Measurements from ENCODE around the gene RAB27A.

Gene RAB27A

DNA sequence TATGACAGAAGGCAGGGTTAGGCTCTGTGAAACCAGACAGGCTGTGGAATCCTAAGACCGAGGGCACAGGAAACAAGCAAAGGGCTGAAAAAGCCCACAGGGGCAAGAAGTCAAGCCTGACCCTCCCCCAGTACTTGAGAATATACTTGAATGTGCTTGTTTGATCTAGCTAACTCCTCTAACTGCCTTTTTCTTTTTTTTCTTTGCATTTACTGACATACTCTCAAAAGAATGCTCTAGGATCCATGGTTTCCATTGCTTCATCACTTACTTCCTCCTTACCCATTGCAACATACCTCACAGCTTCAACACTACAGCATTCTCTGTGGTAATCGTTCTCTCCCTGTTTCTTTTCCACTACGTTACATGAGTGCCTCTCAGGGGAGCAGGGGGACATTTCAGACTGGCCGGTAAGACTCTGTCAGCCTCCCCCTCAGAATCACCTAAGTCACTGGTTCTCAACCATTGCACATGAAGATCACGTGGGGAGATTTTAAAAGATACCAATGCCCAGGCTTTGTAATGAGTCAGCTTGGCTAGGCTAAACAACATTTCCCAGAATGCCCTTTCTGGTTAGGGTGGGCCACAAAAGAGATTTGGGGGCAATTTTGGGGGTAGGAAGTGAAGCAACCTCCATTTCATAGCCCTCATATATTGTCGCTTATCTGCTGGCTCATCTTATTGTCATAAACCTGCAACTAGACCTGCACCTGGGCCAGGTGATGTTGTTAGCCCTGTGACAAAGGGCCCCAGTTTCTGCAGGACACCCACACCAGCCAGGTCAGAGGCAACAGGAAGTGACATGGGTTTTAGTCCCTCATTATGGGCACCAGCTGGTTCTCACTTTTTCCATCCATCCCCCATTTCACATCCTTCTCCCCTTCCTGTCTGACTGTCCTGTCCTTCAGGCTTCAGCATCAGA is 68.3 kb downstream of the RAB27A start:
- DNase-seq: peak; percentile 16

DNA sequence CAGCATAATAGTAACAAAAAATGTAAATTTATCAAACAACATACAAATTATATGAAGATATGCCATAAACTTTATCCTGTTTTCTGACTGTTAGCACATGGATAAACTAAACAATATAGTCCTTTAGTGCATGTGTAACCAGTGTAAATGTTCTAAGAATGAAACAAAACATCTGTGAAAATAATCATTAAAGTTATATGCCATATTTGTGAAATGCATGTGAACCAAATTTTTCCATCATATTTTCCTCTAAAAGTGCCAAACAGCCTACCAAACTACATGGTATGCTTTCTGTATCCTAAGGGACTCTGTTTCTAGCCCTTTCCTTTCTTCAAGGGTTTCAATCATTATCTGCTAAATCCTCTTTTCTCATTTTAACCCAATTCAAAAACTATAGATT is 69.0 kb downstream of the RAB27A start:
- DNase-seq: no peak

DNA sequence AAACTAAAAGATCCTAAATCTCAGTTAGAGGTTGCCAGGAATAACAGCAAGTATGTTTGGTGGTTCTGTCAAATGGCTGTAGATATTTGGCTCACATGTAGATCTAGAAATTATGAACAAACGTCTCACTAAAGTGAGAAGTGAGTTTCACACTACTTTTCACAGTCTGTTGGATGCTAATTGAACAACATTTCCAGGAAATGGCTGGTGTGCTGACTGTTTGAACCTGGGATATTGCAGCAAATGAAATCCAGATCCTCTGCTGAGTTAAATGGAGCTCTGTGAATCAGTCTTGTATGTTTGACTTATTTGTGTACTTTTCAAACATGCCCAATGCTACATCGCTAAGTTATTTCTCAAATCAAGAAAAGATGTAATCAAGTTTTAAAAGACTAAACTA is 71.6 kb downstream of the RAB27A start:
- no peak for DNase-seq

DNA sequence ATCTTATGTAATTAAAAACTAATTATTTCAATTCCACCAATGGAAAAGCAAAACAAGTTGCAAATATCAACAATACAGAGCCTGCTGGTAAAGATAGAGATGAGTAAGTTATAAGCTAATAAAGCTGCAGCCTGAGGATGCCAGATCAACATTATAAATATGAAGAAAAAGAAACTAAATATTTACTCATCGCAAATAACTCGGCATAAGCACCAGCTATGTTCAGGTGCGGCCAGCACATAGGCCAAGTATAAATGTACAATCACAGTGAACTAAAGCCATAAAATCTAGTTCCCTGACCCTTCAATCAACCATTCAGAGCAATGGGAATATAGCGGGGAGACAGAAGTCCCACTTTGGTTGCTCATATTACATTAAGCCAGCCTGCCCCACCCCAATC is 85.1 kb downstream of the RAB27A start:
- DNase-seq: no peak

DNA sequence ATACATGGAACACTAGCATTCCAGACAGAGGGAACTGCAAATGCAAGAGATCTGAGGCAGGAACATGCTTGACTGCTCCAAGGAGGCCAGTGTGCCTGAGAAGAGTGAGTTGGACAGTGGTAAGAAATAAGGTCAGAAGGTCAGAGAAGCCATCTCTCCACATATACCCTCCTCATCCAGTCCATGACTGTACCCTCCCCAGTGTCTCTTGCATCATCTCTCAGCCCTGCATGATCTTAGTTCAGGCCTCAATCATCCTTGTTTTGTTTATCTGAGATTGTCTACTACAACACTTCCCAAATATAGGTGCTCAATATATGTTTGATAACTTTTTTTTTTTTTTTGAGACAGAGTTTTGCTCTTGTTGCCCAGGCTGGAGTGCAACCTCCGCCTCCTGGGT is 87.4 kb downstream of the RAB27A start:
- DNase-seq: no peak

DNA sequence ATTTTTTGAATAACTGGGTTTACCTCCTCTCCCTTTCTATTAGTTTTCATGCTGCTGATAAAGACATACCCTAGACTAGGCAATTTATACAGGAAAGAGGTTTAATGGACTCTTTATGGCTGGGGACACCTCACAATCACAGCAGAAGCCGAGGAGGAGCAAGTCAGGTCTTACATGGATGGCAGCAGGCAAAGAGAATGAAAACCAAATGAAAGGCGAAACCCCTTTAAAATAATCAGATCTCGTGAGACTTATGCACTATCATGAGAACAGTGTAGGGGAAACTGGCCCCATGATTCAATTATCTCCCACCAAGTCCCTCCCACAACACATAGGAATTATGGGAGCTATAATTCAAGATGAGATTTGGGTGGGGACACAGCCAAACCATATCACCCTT is 90.9 kb downstream of the RAB27A start:
- no peak for DNase-seq

DNA sequence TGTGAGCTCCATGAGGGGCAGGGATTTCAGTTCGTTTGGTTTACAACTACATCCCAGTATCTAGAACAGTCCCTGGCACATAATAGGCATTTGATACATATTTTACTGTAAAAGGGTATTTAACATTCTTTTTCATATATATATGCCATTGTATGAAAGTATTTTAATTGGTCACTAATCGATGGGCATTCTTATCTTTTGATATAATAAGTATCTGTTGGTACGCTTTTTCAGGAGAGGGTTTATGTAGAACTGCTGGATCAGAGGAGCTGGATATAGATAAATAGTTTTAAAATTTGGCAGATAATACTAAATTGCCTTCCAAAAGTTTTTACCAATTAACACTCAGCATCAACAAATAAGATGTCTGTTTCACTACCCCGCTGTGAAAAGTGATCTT is 91.9 kb downstream of the RAB27A start:
- DNase-seq: no peak

DNA sequence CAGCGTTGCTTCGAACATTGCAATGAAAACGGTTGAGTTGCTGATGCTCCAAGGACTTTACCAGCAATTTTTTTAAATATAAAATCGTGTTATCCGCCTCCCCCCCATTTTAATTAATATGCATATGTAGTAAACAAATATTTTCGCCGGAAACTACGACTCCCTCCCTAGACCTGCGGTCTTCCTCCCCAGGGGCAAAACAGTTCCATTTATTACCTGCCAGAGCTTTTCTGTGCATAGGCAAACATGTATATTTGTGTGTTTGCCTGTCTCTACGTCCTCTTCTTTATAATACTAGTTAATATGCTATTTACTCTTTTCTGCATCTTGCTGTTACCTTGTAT is 92.3 kb downstream of the RAB27A start:
- no peak for DNase-seq

DNA sequence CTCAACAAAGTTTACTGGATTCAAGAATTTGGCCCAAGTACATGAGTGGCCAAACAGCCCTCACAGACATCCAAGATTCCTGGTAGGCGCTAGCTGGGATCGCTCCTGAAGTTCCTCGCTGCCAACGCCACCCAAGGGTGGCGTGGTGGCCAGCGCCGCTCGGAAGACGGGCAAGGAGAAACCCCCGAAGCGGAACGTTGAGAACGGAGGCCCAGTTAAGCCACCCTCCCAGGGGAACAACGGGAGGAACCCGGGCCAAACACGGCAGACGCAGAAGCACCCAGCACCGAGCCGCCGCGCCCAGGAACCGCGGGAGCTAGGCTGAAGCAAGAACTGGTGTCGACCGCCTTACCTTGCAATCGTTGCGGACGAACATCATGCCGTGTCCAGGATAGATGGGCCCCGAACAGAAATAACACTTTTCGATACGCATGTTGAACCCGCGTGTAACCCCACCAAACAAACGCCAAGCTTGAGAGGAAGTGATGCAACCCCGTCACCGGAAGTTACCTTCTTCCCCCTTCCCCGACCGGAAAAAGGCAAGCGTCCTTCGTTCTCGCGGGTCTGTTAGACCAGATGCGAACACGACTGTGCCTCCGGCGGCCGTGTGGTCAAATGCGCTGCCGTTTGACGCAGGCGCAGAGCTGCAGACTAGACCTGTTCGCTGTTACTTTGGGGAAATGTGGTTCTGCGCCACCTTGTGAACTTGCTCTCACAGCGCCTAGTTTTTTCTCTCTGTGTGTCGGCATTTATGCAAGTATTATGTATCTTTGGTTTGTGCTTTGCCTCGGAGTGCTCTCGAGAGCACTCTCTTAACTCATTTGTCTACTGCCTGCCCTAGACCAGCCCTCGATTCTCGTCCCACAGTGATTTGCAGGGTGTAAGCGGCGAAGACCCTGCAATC is 92.9 kb downstream of the RAB27A start, which contains the start of gene RSL24D1:
Gene RSL24D1 (minus strand): TSS at position 484 of the 904 bp plus-strand sequence. CDS start 51 bp downstream, at position 433.
- DNase-seq: peak; percentile 95

DNA sequence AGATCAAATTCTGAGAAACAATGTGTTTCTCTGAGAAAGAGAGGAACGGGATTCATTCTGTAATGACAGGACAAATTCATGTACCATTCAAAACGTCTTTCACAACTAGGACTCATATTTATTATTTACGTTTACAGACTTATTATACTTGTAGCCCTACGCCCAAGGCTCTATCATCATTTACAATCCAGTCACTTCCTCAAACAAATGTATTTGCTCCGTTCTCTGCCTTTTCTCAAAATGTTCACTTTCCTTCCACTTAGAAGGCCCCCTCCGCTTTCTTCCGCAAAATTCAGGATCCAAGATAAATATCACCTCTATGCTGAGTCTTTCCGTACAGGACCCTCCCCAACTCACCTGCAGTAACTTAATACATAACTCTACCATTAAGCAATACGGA is 93.6 kb downstream of the RAB27A start:
- DNase-seq: no peak

DNA sequence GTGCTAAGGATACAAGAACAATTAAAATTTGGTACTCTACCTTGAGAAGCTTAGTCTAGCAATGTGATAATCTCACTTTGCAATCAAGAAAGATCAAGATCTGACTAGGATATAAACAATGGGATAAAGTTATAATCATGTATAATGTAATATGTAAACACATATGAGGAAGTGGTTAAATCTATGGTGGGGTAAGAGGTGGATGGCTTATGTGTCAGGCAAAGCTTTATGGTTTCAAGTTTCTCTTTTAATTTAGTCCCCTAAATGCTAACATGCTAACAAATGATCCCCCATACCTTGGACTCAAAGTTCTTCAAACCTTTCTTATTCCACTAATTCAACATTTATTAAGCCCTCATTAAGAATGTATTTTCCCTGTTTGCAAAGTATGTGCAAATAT is 95.4 kb downstream of the RAB27A start:
- DNase-seq: no peak

DNA sequence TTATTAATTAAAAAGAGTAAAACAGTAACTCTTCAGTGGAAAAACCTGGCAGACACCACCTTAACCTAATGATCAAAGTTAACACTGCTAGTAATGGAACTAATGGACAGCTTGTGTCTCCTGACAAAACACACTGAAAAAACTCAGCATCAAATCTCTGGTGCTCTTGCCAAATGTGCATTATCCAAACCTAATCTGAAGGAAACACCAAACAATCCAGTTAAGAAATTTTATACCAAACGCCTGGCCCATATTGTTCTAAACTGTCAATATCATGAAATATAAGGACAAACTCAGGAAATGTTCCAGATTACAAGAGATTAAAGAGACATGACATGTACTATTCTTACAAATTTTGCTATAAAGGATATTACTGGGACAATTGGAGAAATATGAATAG is 103.3 kb downstream of the RAB27A start:
- DNase-seq: no peak

DNA sequence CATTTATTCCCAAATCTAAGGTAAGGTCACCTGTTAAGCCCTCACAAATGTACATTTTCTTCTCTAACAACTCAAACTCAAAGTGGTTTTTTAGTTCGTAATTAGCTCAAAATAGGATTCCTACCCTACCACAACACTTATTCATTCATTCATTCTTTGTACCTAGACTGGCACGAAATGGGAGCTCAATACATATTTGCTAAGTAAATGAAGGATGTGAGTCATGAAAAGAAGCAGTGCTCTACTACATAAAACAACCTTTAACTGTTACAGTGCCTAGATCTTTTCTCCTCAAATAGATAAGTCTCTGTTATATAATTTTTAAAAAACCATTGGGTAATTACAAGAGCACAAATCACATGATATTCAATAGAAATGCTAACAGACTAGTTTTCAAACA is 105.9 kb downstream of the RAB27A start:
- DNase-seq: no peak

DNA sequence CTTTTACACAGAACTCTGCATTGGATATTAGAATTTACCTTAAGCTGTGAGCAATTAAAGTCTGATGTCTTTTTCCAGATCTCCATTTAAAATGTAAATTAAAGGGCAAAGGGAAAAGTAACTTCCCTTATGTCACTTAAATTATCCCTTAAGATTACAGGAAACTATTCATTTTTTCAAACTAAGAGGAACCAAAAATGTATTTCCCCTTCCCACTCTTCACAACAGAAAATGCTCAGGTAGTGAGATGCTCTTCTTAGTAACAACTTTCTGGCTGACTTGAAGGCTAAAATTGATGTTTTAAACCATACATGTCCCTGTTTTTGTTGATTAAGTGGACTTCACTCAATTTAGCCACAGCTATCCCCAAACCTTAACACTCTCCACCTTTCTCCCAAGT is 110.5 kb downstream of the RAB27A start:
- no peak for DNase-seq

DNA sequence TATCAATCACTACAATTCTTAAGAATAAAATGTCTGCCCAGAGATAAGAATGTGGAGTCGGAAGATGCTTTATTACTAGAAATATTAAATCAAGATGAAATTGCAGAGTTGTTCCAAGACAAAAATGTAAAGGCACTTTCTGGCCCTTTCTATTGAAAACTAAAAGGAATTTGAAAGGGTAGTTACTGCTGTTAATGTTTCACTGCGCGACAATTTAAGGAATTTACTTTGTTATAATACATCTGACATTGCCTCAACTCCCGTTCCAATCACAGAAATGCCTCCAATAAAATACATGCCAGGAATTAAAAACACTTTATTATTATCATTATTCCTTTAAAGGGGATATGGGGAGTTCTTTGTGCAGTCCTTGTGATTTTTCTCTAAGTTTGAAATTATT is 119.3 kb downstream of the RAB27A start:
- DNase-seq: no peak

DNA sequence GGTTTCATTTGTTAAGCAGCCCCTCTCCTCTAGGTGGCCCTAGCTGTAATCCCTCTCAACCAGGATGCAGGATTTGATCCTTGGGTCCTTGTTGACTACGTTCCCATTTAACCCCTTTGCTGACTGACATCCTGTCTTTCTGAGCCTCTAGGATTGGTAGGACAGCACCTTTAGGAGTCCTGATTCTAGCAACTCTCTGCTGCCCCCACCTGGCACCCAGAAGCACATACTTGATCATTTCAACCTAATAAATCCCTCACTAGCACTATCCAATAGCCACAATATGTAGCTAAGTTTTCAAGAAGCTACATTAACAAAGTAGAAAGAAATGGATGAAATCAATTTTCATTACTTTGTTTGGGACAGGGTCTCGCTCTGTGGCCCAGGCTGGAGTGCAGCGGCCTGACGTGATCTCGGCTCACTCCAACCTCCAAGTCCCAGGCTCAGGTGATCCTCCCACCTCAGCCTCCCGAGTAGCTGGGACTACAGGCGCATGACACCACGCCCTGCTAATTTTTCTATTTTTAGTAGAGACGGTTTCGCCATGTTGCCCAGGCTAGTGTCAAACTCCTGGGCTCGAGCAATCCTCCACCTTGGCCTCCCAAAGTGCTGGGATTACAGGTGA is 121.2 kb downstream of the RAB27A start:
- peak; percentile 32 for DNase-seq

DNA sequence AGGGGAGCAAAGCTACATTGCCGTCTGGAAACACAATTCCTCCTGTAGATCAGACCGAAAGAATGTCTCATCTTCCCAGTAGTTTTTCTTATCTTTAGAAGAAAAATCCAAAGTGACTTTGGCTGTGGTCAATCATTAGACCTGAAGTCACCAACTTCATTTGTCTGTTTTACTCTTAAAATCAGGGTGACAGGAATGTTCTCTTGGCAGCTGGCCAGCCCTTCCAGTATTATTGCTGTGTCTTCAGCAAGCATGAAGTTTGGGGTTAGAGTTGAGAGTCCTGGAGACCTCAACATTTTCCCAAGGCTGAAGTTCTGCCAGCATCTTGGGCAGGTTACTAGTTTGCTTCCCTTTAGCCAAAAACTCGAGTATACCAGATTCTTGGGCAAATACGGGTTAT is 125.3 kb downstream of the RAB27A start:
- DNase-seq: no peak

All from activated gamma-delta T cell treated with Interleukin-2 at 50 U/mL for 16 hours (primary cell).